H7 (cell line): ENCODE measurements around the gene NFIB. TPM values are rescaled to one million over a fixed set of nuclear protein-coding genes. Genes with fewer than 3 reads are reported as not detected.

Source experiments
- DNase-seq: peaks from one replicate; pipeline ENCODE4 v3.0.0; 2012
- H3K27me3 ChIP-seq: 2 replicates; pipeline ENCODE4 v1.6.0; 2011; ENCODE audit warnings: mild to moderate bottlenecking, low read length; ENCODE audit not compliant: control insufficient read depth, insufficient read depth
- H3K36me3 ChIP-seq: replicated peaks from 2 replicates; pipeline ENCODE4 v1.5.1; 2011; ENCODE audit warnings: low read length; ENCODE audit not compliant: control insufficient read depth, insufficient read depth
- H3K4me3 ChIP-seq: 2 replicates; pipeline ENCODE4 v1.5.1; 2011; ENCODE audit warnings: low read depth, mild to moderate bottlenecking, control low read depth, low read length, moderate library complexity; ENCODE audit not compliant: insufficient read depth
- total RNA-seq: library from RNA; depleted of rRNA; stranded (reverse); fragments of >200 nt; shearing (Covaris generic); gene quantifications from 2 replicates; pipeline ENCODE4 v1.2.3, GENCODE V29; 2014

Gene NFIB
- total RNA-seq, 1 experiment from 2014 or later = 5.0 TPM

- H3K4me3 ChIP-seq = no peak overlapping the region
- DNase-seq = no peak
- H3K27me3 ChIP-seq = no peaks in the 10 kb centered on the region
- H3K36me3 ChIP-seq = no peaks in the 10 kb centered on the region
Measured at GRCh38 chr9:14273696-14274121, 40.2 kb downstream of the NFIB start.

GRCh38 chr9:14272927-14273528, 40.9 kb downstream of the NFIB start:
- no peaks in the 10 kb centered on the region for H3K27me3 ChIP-seq
- DNase-seq = no peak
- no peak overlapping the region for H3K4me3 ChIP-seq
- no peaks in the 10 kb centered on the region for H3K36me3 ChIP-seq

- H3K27me3 ChIP-seq = no peaks in the 10 kb centered on the region
- no peak overlapping the region for H3K4me3 ChIP-seq
- no peak for DNase-seq
- H3K36me3 ChIP-seq = no peaks in the 10 kb centered on the region
Measured at GRCh38 chr9:14271093-14271673, 42.8 kb downstream of the NFIB start.

DNA sequence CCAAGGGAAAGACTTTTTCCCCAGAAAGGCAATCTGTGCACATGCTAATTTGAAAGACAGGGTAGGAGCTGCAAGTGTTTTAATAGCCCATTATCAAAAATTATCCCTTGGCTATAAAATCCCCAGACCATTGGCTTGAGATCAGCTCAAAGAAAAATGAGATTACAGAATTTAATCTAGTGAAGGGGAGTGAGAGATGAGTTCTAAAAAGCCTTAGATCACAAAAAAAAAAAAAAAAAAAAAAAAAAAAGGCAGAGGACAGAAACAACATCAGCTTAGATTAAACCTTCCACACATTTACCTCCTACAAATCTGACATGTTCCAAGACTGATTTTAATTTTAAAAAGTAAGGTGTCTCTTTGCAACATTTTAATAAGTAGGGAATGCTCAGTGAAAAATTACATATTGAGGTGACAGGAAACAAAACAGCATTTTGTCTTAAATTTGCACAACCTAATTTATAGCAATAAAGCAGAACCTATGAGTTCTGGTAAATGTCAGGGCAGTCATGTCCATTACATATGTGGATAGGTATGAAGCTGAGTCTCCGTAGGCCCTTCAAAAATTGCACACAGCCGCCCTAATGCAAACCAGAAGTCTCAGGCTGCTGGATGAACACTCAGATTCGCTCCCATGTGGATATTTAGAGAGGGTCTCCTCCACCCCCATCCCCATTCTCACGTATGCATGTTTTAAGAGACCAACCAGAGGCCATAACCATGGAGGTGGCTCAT, 43.4 kb downstream of the NFIB start:
- no peak for DNase-seq
- Histone ChIP-seq H3K36me3 (no peaks in the 10 kb centered on the region), H3K4me3 (no peak overlapping the region), H3K27me3 (no peaks in the 10 kb centered on the region)

DNA sequence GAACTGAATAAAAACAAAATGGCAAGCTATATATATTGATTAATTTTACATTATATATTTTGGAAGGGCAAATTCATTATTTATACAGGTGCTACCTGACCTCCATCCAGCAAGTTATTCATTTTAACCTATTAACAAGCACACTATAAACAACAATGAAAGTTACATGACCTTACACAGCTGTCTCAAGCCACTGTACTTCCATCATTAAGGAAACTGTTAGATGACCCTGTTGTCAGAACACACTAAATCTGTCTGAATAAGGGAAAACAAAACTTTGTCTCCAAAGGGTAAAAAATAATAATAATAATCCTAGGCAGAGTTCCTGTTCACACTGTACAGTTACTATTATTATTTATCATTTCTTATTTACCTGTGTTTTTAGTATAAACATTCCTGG, 44.0 kb downstream of the NFIB start:
- no peaks in the 10 kb centered on the region for H3K36me3 ChIP-seq
- DNase-seq = no peak
- no peak overlapping the region for H3K4me3 ChIP-seq
- H3K27me3 ChIP-seq = no peaks in the 10 kb centered on the region

DNA sequence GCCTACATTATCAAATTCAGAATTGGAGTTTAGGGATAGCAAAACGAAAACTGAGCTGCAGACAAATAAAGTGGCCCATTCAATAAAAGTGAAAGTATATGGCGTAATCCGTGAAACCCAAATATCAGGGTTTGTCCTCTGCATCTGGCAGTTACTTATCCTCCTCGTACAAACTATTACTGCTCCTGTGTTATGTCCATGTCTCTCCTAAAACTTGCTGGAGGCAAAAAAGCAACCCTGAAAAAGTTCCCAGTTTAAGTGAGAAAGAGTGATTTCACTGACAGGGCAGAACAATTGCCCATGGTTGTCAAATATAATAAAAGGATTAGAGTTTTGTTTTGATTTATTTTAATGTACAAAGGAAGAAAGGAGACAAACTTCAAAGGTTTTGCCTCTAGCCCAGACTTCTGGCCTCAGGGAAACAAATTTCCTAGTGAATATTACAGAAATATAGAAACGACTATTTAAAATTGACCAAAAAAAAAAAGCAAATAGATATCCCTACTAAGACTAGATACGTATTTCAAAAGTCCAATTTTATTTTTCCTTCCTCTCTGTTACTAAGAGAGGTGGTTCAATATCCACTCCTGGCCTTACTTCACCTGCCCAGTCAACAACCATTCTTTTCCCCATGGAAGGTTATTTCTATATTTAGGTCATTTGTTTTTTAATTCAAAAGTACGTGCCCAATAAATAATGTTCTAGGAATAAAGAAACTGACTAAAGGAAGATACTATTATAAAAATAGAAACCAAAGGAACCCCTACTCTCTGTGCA, 50.0 kb downstream of the NFIB start:
- no peak for DNase-seq
- no peaks in the 10 kb centered on the region for H3K36me3 ChIP-seq

DNA sequence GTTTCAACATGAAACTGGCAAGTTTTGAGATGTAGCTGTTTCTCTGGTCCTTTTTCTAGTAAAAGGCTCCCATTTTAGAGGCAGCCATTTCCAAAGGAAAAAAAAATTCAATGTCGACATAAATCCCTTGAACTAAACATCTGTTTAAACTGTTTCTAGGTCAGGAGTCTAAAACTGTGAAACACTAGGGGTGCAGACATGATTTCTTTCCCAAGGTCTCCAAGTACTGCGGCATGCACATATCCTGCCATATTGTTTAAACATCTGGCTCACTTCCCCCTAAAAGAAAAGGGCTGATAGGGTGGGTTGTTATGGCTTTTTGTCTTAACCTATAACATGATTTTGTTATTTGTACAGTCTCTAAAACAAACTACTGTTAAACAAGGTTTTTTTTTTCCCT, 51.1 kb downstream of the NFIB start:
- DNase-seq = no peak
- H3K36me3 ChIP-seq = no peaks in the 10 kb centered on the region
- no peak overlapping the region for H3K4me3 ChIP-seq
- H3K27me3 ChIP-seq = no peaks in the 10 kb centered on the region

More for the DNA sequence above, 50.0 kb downstream of the NFIB start:
- H3K4me3 ChIP-seq = no peak overlapping the region
- no peaks in the 10 kb centered on the region for H3K27me3 ChIP-seq

DNA sequence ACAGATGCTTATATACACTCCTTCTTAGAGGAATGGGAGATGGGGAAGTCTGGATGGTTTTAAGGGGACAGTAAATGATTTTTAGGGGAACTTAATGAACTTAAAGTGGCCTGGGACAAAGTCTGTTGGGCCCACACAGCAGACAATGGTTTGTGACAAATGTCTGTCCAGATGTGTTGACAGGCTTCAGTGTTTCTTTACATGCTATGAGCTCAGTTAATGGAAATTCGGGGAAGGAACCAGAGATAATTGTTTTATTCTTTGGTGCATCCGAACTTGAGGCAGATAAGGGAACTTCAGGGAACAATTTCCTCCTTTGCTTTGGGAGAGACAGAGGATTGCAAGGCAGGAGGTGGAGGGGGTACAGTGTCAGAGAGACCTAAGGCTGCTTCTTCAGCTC, 52.3 kb downstream of the NFIB start:
- Histone ChIP-seq H3K27me3 (no peaks in the 10 kb centered on the region), H3K4me3 (no peak overlapping the region), H3K36me3 (no peaks in the 10 kb centered on the region)
- no peak for DNase-seq

DNA sequence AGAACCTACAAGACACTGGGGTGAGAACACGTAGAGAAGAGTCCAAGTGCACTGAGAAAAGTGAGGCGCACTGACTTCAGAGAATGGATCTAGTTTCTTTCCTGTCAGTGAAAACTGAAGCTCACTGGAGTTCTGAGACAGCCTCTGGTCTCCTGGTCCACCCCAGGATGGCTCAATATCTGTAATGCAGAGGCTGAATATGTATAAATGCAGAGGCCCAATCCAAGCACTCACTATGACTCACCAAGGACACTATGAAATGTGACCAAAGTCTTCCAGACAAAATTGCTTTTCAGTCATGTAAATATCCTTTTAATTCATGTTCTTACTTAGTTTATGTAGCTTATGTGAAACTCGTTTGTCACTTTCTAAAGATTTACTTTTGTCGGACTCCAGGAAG, 53.8 kb downstream of the NFIB start:
- Histone ChIP-seq H3K36me3 (no peaks in the 10 kb centered on the region), H3K4me3 (no peak overlapping the region), H3K27me3 (no peaks in the 10 kb centered on the region)
- no peak for DNase-seq

DNA sequence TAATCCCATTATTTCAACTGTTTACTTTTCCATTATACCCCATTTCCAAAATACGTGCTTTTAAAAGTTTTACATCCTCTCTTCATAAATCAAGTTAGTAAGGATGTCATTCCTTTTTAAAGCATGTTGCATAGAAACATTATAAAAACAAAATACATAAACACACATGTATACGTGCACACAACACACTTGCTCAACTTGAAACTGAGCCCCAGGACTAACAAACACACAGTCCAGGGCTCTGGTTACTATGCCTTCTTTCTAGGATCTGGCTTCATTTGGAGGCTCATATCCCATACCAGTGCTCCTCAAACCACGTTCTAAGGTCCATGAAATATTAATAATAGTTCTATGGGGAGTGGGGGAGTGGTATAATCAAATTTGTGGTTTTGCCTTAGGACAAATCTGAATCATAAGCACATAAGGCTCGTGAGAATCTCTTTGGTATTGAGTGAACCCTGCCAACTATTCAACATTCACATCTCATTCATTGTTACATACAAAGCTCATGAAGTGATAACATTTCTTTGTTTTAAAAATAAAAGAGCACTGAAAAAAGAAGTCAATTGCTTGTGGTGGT, 55.2 kb downstream of the NFIB start:
- no peak for DNase-seq
- H3K36me3 ChIP-seq = no peaks in the 10 kb centered on the region
- H3K4me3 ChIP-seq = no peak overlapping the region
- no peaks in the 10 kb centered on the region for H3K27me3 ChIP-seq

GRCh38 chr9:14258156-14258555, 55.8 kb downstream of the NFIB start:
- DNase-seq = no peak
- no peaks in the 10 kb centered on the region for H3K36me3 ChIP-seq
- no peaks in the 10 kb centered on the region for H3K27me3 ChIP-seq
- H3K4me3 ChIP-seq = no peak overlapping the region

GRCh38 chr9:14256588-14256987, 57.4 kb downstream of the NFIB start:
- no peaks in the 10 kb centered on the region for H3K36me3 ChIP-seq
- DNase-seq = no peak
- no peaks in the 10 kb centered on the region for H3K27me3 ChIP-seq
- no peak overlapping the region for H3K4me3 ChIP-seq

DNA sequence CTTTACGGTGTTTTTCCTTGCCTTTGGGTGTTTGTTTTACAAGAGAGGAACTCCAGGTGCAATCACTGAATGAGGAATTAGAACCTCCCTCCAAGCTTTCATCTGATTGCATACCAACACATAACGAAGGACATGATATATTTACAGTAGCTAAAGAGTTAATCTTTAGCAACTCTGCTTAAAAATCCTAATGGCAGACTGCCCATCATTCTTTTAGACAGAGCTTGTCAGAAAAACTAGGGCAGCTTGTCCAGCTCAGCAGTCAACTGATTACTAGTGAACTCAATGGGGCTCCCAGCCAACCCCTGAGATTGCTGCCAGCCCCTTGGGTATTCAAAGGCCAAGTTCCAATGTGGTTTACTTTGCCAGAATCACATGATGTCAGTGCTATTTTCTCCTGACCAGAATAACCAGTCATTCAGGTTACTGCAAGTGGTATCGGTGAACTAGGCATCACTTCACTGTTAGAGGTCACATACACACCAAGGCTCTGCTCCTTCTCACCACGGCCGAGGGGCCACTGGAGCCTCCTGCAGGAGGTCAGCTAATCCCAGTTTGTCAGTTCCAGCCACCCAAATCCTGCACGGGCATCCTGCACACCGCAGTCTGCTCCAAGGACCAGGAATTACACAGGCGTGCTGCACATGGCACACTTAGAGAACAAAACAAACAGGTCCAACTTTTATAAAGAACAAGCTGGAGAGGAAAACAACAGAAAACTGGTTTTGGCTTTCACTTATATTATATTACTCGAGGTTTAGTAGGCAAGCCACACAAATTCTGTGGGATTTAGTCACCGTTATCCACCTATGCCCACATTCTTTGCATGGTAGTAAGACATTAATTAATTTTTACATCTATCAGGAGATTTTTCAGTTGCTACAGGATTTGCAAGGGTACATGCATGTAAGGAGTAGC, 62.5 kb downstream of the NFIB start:
- Histone ChIP-seq H3K27me3 (no peaks in the 10 kb centered on the region), H3K36me3 (no peaks in the 10 kb centered on the region), H3K4me3 (no peak overlapping the region)
- DNase-seq = no peak

GRCh38 chr9:14250794-14251153, 63.2 kb downstream of the NFIB start:
- Histone ChIP-seq H3K4me3 (no peak overlapping the region), H3K27me3 (no peaks in the 10 kb centered on the region), H3K36me3 (no peaks in the 10 kb centered on the region)
- no peak for DNase-seq
